Ishikawa (cell line): ENCODE data around the gene STAP2.
A peak's percentile ranks its signal among the peaks of the same experiment; 100 is the strongest.

Experiments
- CEBPB ChIP-seq: IDR thresholded peaks from 2 replicates; pipeline ENCODE4 v1.6.1; 2012
- TAF1 ChIP-seq: IDR thresholded peaks from 2 replicates; pipeline ENCODE4 v1.6.1; 2012; ENCODE audit warnings: low read depth, mild to moderate bottlenecking
- YY1 ChIP-seq: IDR thresholded peaks from 2 replicates; pipeline ENCODE4 v1.6.1; 2012; ENCODE audit warnings: low read depth

DNA sequence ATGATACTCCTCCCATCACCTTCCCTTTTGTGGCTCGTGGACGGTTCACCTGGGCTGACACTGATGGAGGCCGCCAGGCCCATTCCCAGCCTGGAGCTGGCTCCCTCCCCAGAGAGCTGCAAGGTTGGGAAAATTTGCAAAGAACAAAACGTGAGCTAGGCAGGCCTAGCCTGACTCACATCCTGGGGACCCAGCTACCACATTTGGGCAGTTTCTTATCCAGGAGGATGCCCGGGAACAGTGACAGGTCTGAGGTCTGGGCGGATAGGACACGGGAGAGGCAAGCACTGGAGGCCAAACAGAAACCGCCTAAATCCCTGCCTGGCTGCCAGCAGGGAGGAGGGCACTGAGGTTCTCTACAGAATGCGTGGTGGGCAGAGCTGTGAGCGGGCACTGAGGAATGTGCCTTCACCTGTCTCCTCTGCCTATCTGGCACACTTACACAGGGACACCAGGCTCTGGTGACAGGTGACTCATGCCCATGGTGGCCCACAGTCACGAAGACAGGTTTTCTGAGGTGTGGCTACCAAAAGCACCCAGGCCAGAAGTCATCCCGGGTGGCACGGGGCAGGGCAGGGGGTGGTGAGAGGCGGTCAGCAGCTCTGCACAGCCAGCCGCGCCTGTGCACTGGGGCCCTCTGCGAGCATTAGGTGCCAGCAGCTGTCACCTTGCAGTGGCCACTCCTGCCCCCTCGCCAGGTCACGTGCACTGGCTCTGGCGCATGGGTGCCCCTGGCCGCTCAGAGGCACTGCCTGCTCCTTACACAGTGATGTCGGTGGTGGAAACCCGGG, 38.6 kb upstream of the STAP2 start:
- TF ChIP-seq YY1 (no peak), CEBPB (no peak), TAF1 (0 out of 2 replicates have a peak, but pooled peaks have one; percentile 26)
